ENCODE measurements around the gene NSFL1C.

The NSFL1C gene

GRCh38 chr20:1436263-1436662 is 30.4 kb downstream of the NSFL1C start:
- DNase-seq (ENCODE audit: low read depth), result no peak
- H3K4me3 ChIP-seq (ENCODE audit: low read depth, low read length), result no peak overlapping the region
- TF ChIP-seq CTCF (IDR thresholded peaks at IDR 0.05; ENCODE audit: insufficient read depth, low read depth, low read length, missing control alignments), result no peak

- TF ChIP-seq CTCF (IDR thresholded peaks at IDR 0.05; ENCODE audit: insufficient read depth, low read depth, low read length, missing control alignments), result no peak
- no peak overlapping the region for H3K4me3 ChIP-seq (ENCODE audit: low read depth, low read length)
- DNase-seq (ENCODE audit: low read depth), result no peak
Measured at GRCh38 chr20:1435337-1435699, 31.3 kb downstream of the NSFL1C start.

- H3K4me3 ChIP-seq (ENCODE audit: low read depth, low read length), result no peak overlapping the region
- no peak for TF ChIP-seq CTCF (IDR thresholded peaks at IDR 0.05; ENCODE audit: insufficient read depth, low read depth, low read length, missing control alignments)
- peak; percentile 89 for DNase-seq (ENCODE audit: low read depth)
Measured at GRCh38 chr20:1434571-1435336, 31.9 kb downstream of the NSFL1C start.

- no peak for DNase-seq (ENCODE audit: low read depth)
- TF ChIP-seq CTCF (IDR thresholded peaks at IDR 0.05; ENCODE audit: insufficient read depth, low read depth, low read length, missing control alignments), result no peak
- no peak overlapping the region for H3K4me3 ChIP-seq (ENCODE audit: low read depth, low read length)
Measured at GRCh38 chr20:1431158-1431557, 35.5 kb downstream of the NSFL1C start.

GRCh38 chr20:1430004-1430451 is 36.6 kb downstream of the NSFL1C start:
- no peak for DNase-seq (ENCODE audit: low read depth)
- no peak overlapping the region for H3K4me3 ChIP-seq (ENCODE audit: low read depth, low read length)
- TF ChIP-seq CTCF (IDR thresholded peaks at IDR 0.05; ENCODE audit: insufficient read depth, low read depth, low read length, missing control alignments), result no peak

- no peak overlapping the region for H3K4me3 ChIP-seq (ENCODE audit: low read depth, low read length)
- no peak for TF ChIP-seq CTCF (IDR thresholded peaks at IDR 0.05; ENCODE audit: insufficient read depth, low read depth, low read length, missing control alignments)
Measured at GRCh38 chr20:1429143-1429728, 37.4 kb downstream of the NSFL1C start.

More at GRCh38 chr20:1429143-1429728, 37.4 kb downstream of the NSFL1C start:
- no peak for DNase-seq (ENCODE audit: low read depth)
